ENCODE results near the gene FSD1.
A peak's percentile ranks its signal among the peaks of the same experiment; 100 is the strongest.

DNA sequence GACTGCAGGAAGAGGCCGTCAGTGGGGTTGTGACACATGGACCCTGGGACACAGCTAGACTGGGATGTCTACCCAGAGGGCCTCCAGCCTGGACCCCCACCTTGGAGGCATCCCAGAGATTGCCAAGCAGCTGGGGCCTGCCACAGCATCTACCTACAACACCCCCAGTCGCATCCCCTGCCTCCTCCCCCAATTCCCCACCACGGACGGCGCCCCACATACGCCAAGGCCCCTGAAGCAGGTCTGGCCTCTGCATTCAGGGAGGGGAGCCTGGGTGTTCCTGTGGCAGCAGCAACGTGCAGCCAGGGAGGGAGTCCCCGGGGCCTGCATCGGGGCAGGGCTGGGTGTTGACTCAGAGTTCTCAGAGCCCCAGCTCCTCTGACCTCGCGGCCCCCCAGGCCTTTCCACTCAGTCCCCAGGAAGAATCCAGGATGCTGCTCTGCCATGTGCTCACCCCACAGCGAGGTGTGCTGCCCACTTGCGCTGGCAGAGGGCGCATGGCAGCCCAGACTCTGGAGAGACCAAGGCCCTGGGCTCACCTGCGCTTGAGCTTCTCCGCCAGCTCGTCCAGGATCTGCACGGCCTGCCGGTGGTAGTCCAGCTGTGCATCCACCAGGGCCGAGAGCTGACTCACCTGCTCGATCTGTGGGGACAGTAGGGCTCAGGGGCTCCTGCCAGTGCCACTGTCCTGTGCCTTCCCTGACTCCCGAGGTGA lies 58.6 kb downstream of the FSD1 start:
- TF ChIP-seq, protein P1, sequence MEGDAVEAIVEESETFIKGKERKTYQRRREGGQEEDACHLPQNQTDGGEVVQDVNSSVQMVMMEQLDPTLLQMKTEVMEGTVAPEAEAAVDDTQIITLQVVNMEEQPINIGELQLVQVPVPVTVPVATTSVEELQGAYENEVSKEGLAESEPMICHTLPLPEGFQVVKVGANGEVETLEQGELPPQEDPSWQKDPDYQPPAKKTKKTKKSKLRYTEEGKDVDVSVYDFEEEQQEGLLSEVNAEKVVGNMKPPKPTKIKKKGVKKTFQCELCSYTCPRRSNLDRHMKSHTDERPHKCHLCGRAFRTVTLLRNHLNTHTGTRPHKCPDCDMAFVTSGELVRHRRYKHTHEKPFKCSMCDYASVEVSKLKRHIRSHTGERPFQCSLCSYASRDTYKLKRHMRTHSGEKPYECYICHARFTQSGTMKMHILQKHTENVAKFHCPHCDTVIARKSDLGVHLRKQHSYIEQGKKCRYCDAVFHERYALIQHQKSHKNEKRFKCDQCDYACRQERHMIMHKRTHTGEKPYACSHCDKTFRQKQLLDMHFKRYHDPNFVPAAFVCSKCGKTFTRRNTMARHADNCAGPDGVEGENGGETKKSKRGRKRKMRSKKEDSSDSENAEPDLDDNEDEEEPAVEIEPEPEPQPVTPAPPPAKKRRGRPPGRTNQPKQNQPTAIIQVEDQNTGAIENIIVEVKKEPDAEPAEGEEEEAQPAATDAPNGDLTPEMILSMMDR (IDR thresholded peaks at IDR 0.05; ENCODE audit: insufficient read depth, low read length): peak; percentile 15
- TF ChIP-seq POLR2AphosphoS5 (IDR thresholded peaks at IDR 0.05; ENCODE audit: low read depth): 0 out of 2 replicates have a peak, but pooled peaks have one; percentile 17
